SW480 (cell line): ENCODE data around the gene MIA.
"Not testable (repeated sequence)": the region's sequence is repeated elsewhere in the genome, so short reads cannot be mapped to it uniquely, and the experiment has no call there.

Experiments used
- DNase-seq: peaks from one replicate; pipeline ENCODE4 v3.0.0-alpha.2; 2016; ENCODE audit warnings: low spot score

MIA gene

GRCh38 chr19:40774916-40775631 lies at the start of gene MIA:
TSS of gene MIA (plus strand) at chr19:40775521. CDS start at chr19:40775543, 22 bp downstream.
- DNase-seq, result peak; percentile 76

DNA sequence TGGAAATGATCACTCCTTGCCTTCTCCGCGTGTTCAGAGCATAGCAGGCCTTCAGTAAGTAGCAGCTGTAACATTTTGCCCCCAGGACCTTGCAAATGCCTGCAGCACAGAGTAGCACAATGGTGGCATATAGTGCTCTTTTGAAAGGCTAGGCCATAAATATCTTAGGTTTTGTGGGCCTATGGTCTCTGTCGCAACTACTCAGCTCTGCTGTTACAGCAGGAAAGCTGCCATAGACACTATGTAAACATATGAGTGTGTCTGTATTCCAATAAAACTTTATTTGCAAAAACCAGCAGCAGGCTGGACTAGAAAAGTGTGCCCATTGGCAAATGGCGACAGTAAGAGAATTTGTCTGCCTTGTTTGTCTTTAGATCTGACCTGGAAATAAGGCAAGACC lies 49.0 kb upstream of the MIA start:
- DNase-seq, result no peak

DNA sequence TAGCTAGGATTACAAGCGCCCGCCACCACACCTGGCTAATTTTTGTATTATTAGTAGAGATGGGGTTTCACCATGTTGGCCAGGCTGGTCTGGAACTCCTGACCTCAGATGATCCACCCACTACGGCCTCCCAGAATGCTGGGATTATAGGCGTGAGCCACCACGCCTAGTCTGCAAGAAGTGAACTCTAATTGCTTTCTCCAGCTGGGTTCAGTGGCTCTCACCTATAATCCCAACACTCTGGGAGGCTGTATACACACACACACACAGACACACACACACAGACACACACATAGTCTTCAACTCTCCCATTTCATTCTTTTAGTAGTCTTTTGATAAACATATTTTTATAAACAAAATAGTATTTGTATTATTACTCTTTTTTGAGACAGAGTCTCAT lies 45.3 kb upstream of the MIA start:
- not testable (repeated sequence) for DNase-seq

DNA sequence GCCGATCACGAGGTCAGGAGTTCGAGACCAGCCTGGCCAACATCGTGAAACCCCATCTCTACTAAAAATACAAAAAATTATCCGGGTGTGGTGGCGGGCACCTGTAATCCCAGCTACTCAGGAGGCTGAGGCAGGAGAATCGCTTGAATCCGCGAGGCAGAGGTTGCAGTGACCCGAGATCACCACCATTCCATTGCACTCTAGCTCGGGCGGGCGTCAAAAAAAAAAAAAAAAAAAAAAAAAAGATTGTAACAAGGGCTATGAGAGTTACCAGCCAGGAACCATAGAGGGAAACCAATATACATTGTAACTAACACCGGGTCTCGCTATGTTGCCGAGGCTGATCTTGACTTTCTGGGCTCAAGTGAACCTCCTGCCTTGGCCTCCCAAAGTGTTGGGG lies 43.0 kb upstream of the MIA start:
- DNase-seq, result not testable (repeated sequence)

DNA sequence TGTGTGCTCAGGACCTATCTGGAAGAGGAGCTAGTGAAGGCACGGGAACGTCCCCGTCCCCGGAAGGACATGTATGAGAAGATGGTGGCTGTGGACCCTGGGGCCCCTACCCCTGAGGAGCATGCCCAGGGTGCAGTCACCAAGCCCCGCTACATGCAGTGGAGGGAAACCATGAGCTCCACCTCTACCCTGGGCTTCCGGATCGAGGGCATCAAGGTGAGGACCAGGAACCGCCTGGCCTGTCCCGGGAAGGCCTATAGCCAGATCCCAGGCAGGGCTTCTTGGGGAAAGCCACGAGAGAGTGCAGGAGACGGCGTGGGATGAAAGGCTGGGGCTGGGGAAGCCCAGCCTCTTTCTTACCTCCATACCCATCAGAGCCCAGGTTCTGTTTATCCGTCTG lies 42.2 kb upstream of the MIA start:
- no peak for DNase-seq

DNA sequence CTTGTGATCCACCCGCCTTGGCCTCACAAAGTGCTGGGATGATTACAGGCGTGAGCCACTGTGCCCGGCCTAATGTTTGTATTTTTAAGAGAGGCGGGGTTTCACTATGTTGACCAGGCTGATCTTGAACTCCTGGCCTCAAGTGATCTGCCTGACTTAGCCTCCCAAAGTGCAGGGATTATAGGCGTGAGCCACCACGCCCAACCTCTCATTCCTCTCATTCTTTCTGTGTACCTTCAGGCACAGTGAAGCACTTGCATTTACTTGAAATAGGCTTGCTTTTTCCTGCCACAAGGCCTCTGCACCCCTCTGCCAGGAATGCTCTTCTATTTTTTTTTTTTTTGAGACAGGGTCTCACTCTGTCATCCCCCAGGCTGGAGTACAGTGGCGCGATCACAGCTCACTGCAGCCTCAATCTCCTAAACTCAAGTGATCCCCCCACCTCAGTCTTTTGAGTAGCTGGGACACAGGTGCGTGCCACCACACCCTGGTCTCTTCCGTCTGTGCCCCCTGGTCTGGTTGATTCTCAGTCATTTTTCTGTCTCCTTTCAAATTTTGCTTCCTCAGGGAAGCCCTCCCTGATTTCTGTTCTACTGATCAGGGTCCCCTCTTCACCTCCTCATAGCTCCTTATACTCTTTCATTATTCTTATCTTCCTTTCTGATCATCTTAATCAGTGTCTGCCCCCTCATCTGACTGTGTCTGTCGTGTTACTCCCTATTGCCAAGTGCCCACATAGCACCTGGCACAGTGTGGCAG lies 40.1 kb upstream of the MIA start:
- DNase-seq, result no peak

DNA sequence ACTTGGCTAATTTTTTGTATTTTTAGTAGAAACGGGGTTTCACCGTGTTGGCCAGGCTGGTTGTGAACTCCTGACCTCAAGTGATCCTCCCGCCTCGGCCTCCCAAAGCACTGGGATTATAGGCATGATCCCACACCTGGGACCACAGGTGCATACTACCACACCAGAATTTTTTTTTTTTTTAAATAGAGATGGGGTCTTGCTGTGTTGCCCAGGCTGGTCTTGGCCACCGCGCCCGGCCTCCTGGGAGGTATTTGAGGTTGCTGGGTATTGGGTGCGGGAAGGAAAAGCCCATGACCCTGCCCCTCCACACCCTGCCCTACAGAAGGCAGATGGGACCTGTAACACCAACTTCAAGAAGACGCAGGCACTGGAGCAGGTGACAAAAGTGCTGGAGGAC lies 38.7 kb upstream of the MIA start:
- no peak for DNase-seq

DNA sequence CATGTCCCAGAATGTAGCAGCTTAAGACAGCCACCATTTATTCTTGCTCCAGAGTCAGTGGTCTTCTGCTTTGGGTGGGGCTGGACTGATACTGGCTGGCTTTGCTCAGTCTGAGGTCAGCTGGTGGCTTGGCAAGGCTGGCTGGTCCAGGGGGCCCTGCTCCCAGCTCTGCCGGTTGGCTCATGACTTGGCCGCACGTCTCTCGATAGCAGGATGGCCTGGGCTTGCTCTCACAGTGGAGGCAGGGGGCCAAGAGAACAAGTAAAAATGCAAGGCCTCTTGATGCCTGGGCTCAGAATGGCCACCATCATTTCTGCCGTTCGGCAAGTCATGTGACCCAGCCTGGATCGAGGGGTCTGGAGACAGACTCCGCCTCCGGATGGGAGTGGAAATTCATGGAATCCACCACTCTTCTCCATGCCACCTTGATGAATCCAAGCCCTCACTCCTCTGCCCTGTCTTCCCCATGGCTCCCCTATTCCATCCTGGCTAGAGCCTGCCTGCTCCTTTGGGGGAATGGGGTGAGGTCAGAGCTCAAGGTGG lies 38.1 kb upstream of the MIA start:
- DNase-seq, result no peak

GRCh38 chr19:40739030-40739839 lies 36.1 kb upstream of the MIA start:
- DNase-seq, result no peak

- no peak for DNase-seq
Observed at GRCh38 chr19:40739871-40740703, 35.2 kb upstream of the MIA start.

GRCh38 chr19:40740747-40741146 lies 34.6 kb upstream of the MIA start:
- DNase-seq, result no peak

DNA sequence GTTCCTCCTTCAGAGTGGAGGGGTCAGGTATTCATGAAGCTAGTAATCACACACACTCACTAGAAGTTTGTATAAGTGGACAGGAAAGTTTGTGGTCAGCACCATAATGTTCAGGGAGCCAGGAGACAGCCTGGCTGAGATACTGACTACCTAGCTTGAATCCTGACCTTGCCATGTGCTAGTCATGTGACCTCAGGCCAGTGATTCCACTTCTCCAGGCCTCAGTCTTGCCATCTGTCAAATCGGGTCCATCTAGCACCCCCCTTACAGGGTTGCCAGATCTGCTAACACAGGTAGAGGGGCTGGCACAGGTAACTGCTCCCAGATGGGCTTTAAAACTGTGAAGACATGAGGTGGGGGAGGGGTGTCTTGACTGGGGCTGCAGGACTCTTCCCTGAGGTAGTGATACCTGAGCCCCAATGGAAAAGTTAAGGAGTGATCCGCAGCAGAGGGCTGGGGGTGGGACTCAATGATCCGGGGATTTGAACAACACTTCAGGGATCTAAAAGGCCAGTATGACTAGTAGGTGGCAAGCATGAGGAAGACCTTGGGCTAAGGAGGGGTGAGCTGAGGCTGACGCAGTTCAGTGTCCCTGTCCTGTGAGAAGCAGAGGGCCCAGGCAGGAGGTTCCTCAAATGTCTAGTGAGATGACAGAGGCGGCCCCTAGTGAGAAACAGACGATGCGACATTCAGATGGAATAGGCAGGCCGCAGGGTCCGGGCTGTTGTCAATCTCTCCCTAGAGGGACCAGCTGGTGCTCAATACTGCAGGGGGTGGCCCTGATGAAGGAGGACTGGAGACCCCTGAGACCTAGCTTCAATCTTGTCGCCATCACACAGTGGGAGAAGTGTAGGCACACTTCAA lies 33.6 kb upstream of the MIA start:
- DNase-seq, result no peak

- no peak for DNase-seq
Observed at GRCh38 chr19:40742477-40742876, 32.8 kb upstream of the MIA start.

DNA sequence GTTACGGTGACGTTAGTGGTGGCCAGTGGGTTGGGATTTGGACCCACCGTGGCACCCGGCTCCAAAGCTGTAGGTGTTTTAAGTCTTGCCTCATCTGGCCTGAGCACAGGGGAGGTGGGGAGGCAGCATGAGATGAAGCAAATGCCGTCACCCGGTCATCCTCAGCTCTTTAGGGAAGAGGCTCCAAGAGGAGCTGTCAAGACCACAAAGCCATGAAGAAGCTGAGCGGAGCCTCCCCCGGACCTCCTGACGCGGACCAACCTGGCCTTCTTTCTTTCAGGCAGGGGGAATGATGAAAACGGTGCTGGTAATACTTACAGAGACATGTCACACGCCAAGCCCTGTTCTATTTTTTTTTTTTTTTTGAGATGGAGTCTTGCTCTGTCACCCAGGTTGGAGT lies 32.4 kb upstream of the MIA start:
- no peak for DNase-seq

DNA sequence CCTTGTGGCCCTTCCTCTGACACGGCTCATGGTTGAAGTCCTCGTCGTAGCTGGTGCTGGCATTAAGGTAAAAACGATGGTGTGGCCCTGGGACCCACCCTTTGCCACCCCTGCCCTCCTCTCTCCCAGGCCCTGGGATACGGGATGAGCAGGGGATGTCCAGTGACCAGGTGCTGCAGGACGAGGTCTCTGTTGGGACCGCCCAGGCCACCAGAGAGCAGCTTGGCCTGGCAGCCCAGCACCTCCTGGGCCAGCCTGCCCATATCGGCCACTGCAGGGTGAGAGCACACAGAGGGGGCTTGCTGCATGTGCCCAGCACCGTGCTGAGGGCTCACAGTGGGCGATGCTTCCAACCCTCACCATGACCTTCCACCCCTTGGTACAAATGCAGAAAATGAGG lies 31.4 kb upstream of the MIA start:
- no peak for DNase-seq

DNA sequence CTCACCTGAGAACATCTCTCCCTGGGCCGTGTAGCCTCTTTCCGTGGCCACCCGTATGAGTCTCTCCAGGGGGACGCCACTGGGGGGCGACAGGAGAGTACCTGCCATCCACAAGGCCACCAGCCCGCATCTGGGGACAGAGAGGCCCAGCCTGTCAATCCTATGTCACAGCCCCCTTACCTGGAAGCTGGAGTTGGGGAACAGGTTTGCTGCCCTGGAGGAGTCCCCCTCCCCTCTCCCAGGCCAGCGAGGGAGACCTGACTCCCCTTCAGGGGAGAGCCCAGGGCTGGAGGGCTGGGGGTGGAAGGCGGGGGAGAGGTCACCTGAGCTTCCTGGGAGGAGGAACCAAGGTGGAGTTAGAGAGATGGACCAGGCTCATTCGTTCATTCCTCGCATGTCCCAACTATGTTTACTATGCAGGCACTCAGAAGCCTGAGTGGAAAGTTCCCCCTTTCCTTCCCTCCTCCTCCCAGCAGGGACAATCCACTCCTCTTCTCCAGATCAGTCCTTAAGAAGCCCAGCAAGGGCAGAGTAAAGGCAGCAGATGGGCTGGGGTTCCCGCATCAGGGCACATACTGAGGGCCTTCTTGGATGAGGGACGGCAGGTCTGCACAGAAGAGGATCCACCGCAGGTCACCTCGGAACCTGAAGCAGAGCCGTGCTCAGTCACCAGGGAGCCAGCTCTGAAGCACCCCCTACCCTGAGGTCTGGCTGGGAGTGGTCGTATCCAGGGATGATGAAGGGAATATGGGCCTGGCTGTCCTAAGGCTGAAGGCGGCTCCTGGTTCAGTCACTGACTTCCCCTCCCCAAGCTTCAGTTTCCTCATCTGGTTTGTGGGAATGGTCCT lies 30.5 kb upstream of the MIA start:
- DNase-seq, result no peak

DNA sequence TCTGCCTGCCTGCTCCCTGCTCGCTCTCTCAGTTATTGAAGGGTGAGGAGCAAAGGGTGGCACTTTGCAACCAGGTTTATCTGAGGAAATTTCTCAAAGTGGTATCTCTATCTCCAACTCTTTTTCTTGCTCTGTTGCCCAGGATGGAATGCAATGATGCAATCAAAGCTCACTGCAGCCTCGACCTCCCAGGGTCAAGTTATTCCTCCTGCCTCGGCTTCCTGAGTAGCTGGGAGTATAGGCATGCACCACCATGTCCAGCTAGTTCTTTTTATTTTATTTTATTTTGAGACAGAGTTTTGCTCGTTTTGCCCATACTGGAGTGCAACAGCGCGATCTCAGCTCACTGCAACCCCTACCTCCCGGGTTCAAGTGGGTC lies 29.9 kb upstream of the MIA start:
- DNase-seq, result no peak

DNA sequence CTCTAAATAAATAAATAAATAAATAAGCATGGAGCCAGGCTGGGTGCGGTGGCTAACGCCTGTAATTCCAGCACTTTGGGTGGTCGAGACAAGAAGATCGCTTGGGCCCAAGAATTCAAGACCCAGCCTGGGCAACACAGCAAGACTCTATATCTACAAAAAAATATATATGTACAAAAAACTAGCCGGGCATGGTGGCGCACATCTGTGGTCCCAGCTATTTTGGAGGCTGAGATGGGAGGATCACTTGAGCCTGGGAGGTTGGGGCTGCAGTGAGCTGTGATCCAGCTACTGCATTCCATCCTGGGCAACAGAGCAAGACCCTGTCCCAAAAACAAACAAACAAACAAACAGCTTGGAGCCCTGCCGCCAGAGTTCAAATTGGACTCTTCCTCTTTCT lies 27.8 kb upstream of the MIA start:
- DNase-seq, result no peak

DNA sequence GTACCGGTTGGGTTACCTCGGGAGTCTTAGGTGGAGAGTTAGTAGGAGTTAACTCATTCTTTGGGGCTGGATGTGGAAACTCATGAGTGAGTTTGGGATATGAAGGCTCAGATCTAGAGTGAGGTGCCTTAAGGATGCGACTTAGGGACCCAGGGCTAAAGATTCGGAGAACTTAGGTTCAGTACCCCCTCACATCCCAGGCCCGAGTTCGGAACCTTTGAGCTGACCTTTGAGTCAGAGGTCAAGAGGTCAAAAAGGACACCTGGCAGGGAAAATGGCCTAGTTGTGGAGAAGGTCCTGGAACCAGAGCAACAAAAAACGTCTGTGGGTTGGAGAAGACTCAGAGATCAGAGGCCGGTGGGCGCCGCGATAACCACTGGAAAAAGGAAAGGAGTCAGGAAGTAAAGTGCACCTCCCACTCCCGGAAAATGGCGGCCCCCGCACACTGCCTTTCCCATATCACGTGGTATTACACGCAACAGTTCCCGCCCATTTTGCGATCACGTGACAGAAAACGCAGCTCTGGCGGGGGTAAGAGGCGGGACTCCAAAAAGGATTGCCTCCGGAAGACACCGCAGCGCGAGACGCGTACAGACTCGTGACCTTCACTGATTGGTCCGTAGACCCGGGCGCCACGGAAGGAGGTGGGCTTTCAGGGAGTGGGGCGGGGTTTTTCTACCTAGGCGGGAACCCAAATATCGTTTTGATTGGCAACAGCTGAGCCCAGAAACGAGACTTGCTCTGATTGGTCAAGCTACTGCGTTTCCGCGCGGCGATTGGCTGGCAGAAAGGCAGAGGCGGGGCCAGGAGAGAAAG lies 25.1 kb upstream of the MIA start, which contains the start of gene ACTMAP:
TSS of gene ACTMAP (minus strand) at position 420 of the 816 bp plus-strand sequence. CDS start 674 bp downstream, outside the sequence.
- DNase-seq, result peak; percentile 100
